ENCODE data around the gene BRD9. TPM values are rescaled to one million over a fixed set of nuclear protein-coding genes. Genes with fewer than 3 reads are reported as not detected.
"Not testable (repeated sequence)": the region's sequence is repeated elsewhere in the genome, so short reads cannot be mapped to it uniquely, and the experiment has no call there.

Gene BRD9
- total and polyA plus RNA-seq, 2 experiments from 2014 or later, result 17.8 to 20.3 TPM

DNA sequence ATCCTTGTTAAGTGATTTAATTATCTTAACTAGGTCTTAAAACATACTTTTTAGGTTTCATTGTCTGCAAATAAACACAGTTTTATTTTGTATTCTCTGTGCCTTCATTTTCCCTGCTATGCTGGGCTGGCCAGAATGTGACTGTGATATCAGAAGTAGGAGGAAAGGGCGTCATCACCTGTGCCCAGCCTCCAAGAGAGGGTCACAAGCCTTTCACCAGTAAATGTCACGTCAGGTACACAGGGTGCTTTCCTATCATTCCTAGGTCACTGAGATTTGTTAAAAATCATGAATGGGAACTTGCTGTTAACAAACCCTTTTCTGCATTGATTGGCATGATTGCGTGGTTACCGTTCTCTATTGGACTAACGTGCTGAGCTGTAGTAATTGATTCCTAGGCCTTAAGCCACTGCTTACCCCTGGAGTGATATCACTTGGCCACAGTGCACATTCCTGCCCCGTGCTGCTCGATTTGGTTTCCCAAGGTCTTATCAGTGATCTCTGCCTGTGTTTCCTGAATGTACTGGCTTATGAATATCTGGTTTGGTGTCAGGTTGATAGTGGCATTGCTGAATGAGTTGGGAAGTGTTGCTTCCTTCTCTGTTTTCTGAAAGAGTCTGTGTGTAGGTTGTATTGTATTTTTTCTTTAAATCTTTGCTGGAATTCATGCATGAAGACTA is 56.5 kb downstream of the BRD9 start:
- H2AFZ ChIP-seq; DNase-seq (ENCODE audit: low spot score); H3K4me2 ChIP-seq; H3K79me2 ChIP-seq; H3K9me3 ChIP-seq (ENCODE audit: low read depth); H3K9me2 ChIP-seq (replicated peaks; ENCODE audit: insufficient read depth); H3K4me1 ChIP-seq (ENCODE audit: insufficient read depth); H3K36me3 ChIP-seq (replicated peaks; ENCODE audit: insufficient read depth, low read depth); H3K27me3 ChIP-seq; H4K20me1 ChIP-seq (ENCODE audit: insufficient read depth, poor library complexity, severe bottlenecking); H3K4me3 ChIP-seq: not testable (repeated sequence)
- 65% methylated on average over 7 of the region's 7 CpGs for WGBS (ENCODE audit: low lambda C conversion rate, missing lambda C conversion rate)
- H3K27ac ChIP-seq, result peak overlapping the region; percentile 48

DNA sequence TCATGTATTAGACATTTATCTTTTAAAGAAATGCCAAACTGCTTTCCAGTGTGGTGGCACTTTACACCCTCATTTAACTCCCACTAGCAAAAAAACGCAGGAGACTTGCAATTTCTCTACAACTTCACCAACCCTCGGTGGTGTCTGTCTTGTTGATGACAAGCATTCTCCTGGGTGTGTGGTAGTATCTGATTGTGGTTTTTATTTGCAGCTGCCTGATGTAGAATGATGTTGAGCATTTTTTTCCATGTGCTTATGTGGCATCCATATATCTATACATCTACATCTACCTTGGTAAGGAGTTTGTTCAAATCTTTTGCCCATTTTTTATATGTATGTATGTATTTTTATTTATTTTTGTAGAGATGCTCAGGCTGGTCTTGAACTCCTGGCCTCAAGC is 58.6 kb downstream of the BRD9 start:
- H3K9me2 ChIP-seq (replicated peaks; ENCODE audit: insufficient read depth); H3K4me3 ChIP-seq; H3K36me3 ChIP-seq (replicated peaks; ENCODE audit: insufficient read depth, low read depth); H3K27me3 ChIP-seq; H4K20me1 ChIP-seq (ENCODE audit: insufficient read depth, poor library complexity, severe bottlenecking); H3K27ac ChIP-seq; H3K79me2 ChIP-seq; H3K4me1 ChIP-seq (ENCODE audit: insufficient read depth); H3K9me3 ChIP-seq (ENCODE audit: low read depth); DNase-seq (ENCODE audit: low spot score); H3K4me2 ChIP-seq; H2AFZ ChIP-seq: not testable (repeated sequence)
- 85% methylated on average over 2 of the region's 2 CpGs for WGBS (ENCODE audit: low lambda C conversion rate, missing lambda C conversion rate)

DNA sequence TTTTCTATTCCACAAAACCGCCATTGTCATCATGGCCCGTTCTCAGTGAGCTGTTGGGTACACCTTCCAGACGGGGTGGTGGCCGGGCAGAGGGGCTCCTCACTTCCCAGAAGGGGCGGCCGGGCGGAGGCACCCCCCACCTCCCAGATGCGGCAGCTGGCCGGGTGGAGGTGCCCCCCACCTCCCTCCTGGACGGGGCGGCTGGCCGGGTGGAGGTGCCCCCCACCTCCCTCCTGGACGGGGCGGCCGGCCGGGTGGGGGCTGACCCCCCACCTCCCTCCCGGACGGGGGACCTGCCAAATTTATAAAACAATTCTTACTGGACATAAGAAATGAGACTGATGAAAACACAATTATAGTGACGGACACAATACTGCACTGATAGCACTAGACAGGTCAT is 64.4 kb downstream of the BRD9 start:
- H3K4me2 ChIP-seq; DNase-seq (ENCODE audit: low spot score); H3K36me3 ChIP-seq (replicated peaks; ENCODE audit: insufficient read depth, low read depth); H2AFZ ChIP-seq; H3K4me3 ChIP-seq; H3K79me2 ChIP-seq; H3K4me1 ChIP-seq (ENCODE audit: insufficient read depth); H3K27me3 ChIP-seq; H3K9me2 ChIP-seq (replicated peaks; ENCODE audit: insufficient read depth); H3K27ac ChIP-seq; H3K9me3 ChIP-seq (ENCODE audit: low read depth); H4K20me1 ChIP-seq (ENCODE audit: insufficient read depth, poor library complexity, severe bottlenecking): not testable (repeated sequence)
- 100% methylated on average over 4 of the region's 19 CpGs for WGBS (ENCODE audit: low lambda C conversion rate, missing lambda C conversion rate)

- H3K4me3 ChIP-seq; H3K9me3 ChIP-seq (ENCODE audit: low read depth); H3K9me2 ChIP-seq (replicated peaks; ENCODE audit: insufficient read depth); H3K27me3 ChIP-seq; DNase-seq (ENCODE audit: low spot score); H3K4me2 ChIP-seq; H3K36me3 ChIP-seq (replicated peaks; ENCODE audit: insufficient read depth, low read depth); H2AFZ ChIP-seq; H4K20me1 ChIP-seq (ENCODE audit: insufficient read depth, poor library complexity, severe bottlenecking); H3K4me1 ChIP-seq (ENCODE audit: insufficient read depth); H3K79me2 ChIP-seq; H3K27ac ChIP-seq: not testable (repeated sequence)
- peak; percentile 7 for TF ChIP-seq CTCF (IDR thresholded peaks at IDR 0.05; ENCODE audit: poor library complexity)
- 64% methylated on average over 1 of the region's 1 CpG for WGBS (ENCODE audit: low lambda C conversion rate, missing lambda C conversion rate)
Measured at GRCh38 chr5:825544-825943, 67.1 kb downstream of the BRD9 start.

GRCh38 chr5:821504-821903 is 71.1 kb downstream of the BRD9 start:
- H3K4me2 ChIP-seq, result no peak overlapping the region
- no peaks in the 10 kb centered on the region for H3K9me3 ChIP-seq (ENCODE audit: low read depth)
- H3K36me3 ChIP-seq (replicated peaks; ENCODE audit: insufficient read depth, low read depth), result no peaks in the 10 kb centered on the region
- H3K4me3 ChIP-seq, result no peak overlapping the region
- H3K4me1 ChIP-seq (ENCODE audit: insufficient read depth), result no peaks in the 10 kb centered on the region
- 89% methylated on average over 8 of the region's 8 CpGs for WGBS (ENCODE audit: low lambda C conversion rate, missing lambda C conversion rate)
- no peaks in the 10 kb centered on the region for H3K27me3 ChIP-seq
- no peaks in the 10 kb centered on the region for H3K9me2 ChIP-seq (replicated peaks; ENCODE audit: insufficient read depth)
- no peak for TF ChIP-seq CTCF (IDR thresholded peaks at IDR 0.05; ENCODE audit: poor library complexity)
- no peak for TF ChIP-seq EZH2phosphoT487 (IDR thresholded peaks at IDR 0.05; ENCODE audit: low read depth, severe bottlenecking, unreplicated experiment)
- no peak for TF ChIP-seq EZH2 (IDR thresholded peaks at IDR 0.05; ENCODE audit: borderline replicate concordance)
- no peak for DNase-seq (ENCODE audit: low spot score)
- no peak overlapping the region for H2AFZ ChIP-seq
- H3K27ac ChIP-seq, result no peak overlapping the region
- no peaks in the 10 kb centered on the region for H4K20me1 ChIP-seq (ENCODE audit: insufficient read depth, poor library complexity, severe bottlenecking)
- no peaks in the 10 kb centered on the region for H3K79me2 ChIP-seq
